AG04450 (cell line): Measurements from ENCODE around the gene OGFOD2. TPM values are rescaled to one million over a fixed set of nuclear protein-coding genes. Genes with fewer than 3 reads are reported as not detected.

ENCODE experiments used
- CTCF ChIA-PET: fragments of 300-600, 350-600 bp; formaldehyde crosslinking; extraction: SDS; loops from one replicate; lab custom pipeline; 2022; ENCODE audit warnings: antibody characterized with exemption, inconsistent platforms; lab: Charles Lee
- POLR2A ChIA-PET: fragments of 350-600 bp; formaldehyde crosslinking; extraction: SDS; loops from one replicate; lab custom pipeline; 2021; ENCODE audit warnings: antibody characterized with exemption, inconsistent platforms; lab: Yijun Ruan, JAX
- DNase-seq: peaks from one replicate; pipeline ENCODE4 v3.0.0-alpha.2; 2011; ENCODE audit warnings: low read depth, low spot score
- H3K27ac ChIP-seq: one replicate; pipeline ENCODE4 v1.5.1; 2012; ENCODE audit warnings: low read depth, low read length, control low read depth
- H3K27me3 ChIP-seq: one replicate; pipeline ENCODE4 v1.6.0; 2012; ENCODE audit warnings: low read length; ENCODE audit not compliant: control insufficient read depth, insufficient read depth
- H3K4me3 ChIP-seq: 2 replicates; pipeline ENCODE4 v1.5.1; 2011; ENCODE audit warnings: mild to moderate bottlenecking, low read depth, low read length, control low read depth
- H3K9me3 ChIP-seq: 2 replicates; pipeline ENCODE4 v1.5.1; 2012; ENCODE audit warnings: low read length; ENCODE audit not compliant: control insufficient read depth, insufficient read depth
- polyA plus RNA-seq: library from polyadenylated mRNA; depleted of rRNA; stranded (reverse); fragments of >200 nt; gene quantifications from 2 replicates; pipeline ENCODE4 v1.2.3, GENCODE V29; 2011
- TF ChIP-seq, protein P1 (sequence below): IDR thresholded peaks from 2 replicates; pipeline ENCODE4 v1.5.1; 2011; ENCODE audit warnings: low read depth, low read length, control low read depth, inconsistent platforms

OGFOD2 gene
- polyA plus RNA-seq, 1 experiment = 6.1 TPM

- POLR2A ChIA-PET = no interaction called here
- CTCF ChIA-PET = no interaction called here
Observed at GRCh38 chr12:122998316-122998715, 23.3 kb downstream of the OGFOD2 start.

DNA sequence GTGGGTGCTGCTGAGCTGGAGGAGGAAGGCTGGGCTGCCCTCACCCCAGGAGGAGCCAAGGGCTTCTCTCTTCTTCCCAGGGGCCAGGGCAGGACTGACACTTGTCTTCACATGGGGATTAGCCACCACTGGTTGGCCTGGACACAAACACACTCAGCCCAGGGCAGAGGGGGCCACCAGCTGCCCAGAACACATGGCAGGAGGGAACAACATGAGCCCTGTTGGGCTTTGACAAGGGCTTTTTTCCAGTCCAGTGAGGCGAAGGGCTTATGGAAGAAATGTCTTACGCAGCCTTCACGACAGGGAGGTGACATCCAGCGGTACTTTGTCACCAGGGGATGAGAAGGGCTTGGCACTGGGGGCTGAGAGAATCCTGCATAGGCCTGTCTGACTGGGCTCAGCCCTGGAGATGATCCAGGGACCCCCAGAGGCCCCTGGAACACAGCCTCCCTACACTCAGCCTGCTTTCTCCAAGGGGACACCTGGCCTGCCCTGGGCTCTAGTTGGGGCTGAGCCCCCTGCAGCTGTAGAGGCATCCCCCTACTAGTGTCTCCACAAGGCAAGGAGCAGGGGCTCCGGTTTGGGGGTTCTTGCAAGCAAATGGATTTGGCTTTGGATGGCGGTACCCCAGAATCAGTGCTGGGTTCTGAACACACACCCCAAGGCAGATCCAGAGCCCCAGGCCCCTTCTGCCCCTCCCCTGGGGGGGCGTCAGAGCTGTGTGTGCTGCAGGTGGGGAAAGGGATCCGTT lies 24.3 kb downstream of the OGFOD2 start:
- TF ChIP-seq, protein P1, sequence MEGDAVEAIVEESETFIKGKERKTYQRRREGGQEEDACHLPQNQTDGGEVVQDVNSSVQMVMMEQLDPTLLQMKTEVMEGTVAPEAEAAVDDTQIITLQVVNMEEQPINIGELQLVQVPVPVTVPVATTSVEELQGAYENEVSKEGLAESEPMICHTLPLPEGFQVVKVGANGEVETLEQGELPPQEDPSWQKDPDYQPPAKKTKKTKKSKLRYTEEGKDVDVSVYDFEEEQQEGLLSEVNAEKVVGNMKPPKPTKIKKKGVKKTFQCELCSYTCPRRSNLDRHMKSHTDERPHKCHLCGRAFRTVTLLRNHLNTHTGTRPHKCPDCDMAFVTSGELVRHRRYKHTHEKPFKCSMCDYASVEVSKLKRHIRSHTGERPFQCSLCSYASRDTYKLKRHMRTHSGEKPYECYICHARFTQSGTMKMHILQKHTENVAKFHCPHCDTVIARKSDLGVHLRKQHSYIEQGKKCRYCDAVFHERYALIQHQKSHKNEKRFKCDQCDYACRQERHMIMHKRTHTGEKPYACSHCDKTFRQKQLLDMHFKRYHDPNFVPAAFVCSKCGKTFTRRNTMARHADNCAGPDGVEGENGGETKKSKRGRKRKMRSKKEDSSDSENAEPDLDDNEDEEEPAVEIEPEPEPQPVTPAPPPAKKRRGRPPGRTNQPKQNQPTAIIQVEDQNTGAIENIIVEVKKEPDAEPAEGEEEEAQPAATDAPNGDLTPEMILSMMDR = no peak
- POLR2A ChIA-PET = interaction anchor here (0.6 kb wide), 1 partner anchor 233 kb away, joined by 3 read pairs; the partner anchor contains the start of gene MPHOSPH9
- Histone ChIP-seq H3K9me3 (no peaks in the 10 kb centered on the region; the same call in 1 of the 2 replicates), H3K27me3 (no peaks in the 10 kb centered on the region), H3K4me3 (no peak overlapping the region), H3K27ac (no peak overlapping the region)
- no peak for DNase-seq
- CTCF ChIA-PET = interaction anchor here (1.7 kb wide), 1 partner anchor 239 kb away, joined by 4 read pairs; no protein-coding TSS in a partner anchor

More at GRCh38 chr12:122998316-122998715, 23.3 kb downstream of the OGFOD2 start:
- DNase-seq = no peak
- Histone ChIP-seq H3K9me3 (no peaks in the 10 kb centered on the region; the same call in 1 of the 2 replicates), H3K27ac (no peak overlapping the region), H3K4me3 (no peak overlapping the region), H3K27me3 (no peaks in the 10 kb centered on the region)
- TF ChIP-seq, protein P1 = no peak

DNA sequence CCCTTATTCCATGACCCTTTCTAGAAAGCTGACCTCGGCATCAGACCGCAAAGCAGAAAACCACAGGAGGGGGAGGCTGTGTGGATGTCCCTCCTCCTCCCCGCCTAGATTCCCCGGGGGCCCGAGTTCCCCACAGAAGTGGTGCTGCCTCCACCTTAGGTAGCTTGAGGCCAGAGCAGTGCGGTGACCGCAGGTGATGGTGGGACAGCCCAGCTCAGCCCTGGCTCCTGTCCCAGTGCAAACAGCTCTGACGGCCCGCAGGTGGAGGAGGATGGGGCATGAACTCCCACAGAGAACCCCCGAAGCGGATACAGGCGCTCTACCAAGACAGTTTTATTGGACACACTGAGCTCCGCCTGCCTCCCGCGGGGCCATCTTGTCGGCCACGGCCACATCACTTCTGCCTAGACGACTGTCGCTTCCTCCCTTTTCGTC lies 25.0 kb downstream of the OGFOD2 start:
- Histone ChIP-seq H3K27ac (no peak overlapping the region), H3K4me3 (no peak overlapping the region), H3K9me3 (no peaks in the 10 kb centered on the region; the same call in 1 of the 2 replicates), H3K27me3 (no peaks in the 10 kb centered on the region)
- no peak for DNase-seq
- TF ChIP-seq, protein P1 = no peak
- ChIA-PET CTCF (interaction anchor here (1.7 kb wide), 1 partner anchor 238 kb away, joined by 4 read pairs; no protein-coding TSS in a partner anchor), POLR2A (no interaction called here)

DNA sequence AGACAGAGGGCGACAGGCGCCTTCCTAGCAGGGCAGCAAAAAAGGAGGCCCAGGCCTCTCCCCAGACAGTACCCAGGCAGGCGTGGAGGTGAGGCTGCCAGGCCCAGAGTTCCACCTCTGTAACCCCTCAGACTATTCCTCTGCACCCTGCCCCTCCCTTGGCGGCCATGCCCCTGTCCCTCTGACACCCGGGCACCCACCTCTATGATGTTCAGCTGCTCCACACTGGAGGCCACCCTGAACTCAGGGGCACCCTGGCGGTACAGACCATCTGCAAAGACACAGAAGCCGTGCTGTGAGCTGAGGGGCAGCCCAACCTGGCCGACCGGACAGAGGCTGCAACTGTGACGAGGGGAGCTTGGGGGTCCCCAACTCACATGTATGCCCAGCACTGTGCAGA lies 25.5 kb downstream of the OGFOD2 start:
- Histone ChIP-seq H3K9me3 (no peaks in the 10 kb centered on the region; the same call in 1 of the 2 replicates), H3K4me3 (no peak overlapping the region), H3K27ac (no peak overlapping the region), H3K27me3 (no peaks in the 10 kb centered on the region)
- POLR2A ChIA-PET = no interaction called here
- TF ChIP-seq, protein P1 = no peak
- CTCF ChIA-PET = interaction anchor here (1.7 kb wide), 1 partner anchor 237 kb away, joined by 4 read pairs; no protein-coding TSS in a partner anchor
- DNase-seq = no peak

- Histone ChIP-seq H3K9me3 (no peaks in the 10 kb centered on the region), H3K4me3 (no peak overlapping the region), H3K27me3 (no peaks in the 10 kb centered on the region), H3K27ac (no peak overlapping the region)
- no peak for DNase-seq
- ChIA-PET CTCF (interaction anchor here (1.3 to 1.7 kb wide), 2 partner anchors 208 to 237 kb away, joined by 3 to 4 read pairs; no protein-coding TSS in a partner anchor), POLR2A (no interaction called here)
- TF ChIP-seq, protein P1 = no peak
Observed at GRCh38 chr12:123001464-123001863, 26.4 kb downstream of the OGFOD2 start.
